Peyer's patch (tissue), 4 donors: ENCODE measurements around the gene UNC5CL. TPM values are rescaled to one million over a fixed set of nuclear protein-coding genes. Genes with fewer than 3 reads are reported as not detected.
A peak's percentile ranks its signal among the peaks of the same experiment; 100 is the strongest.

ENCODE experiments used
- DNase-seq, 3 donors: peaks; one replicate each; pipeline ENCODE4 v3.0.0-alpha.2; 2017 to 2019
- H3K27ac ChIP-seq, 4 donors: fragments of 200-600 bp; sonication (generic); one replicate each; pipeline ENCODE4 v1.5.1; 2016 to 2019
- H3K27me3 ChIP-seq, 2 donors: fragments of 200-600 bp; sonication (generic); one replicate each; pipeline ENCODE4 v1.5.1; 2019
- H3K36me3 ChIP-seq, 3 donors: fragments of 200-600 bp; sonication (generic); one replicate each; pipeline ENCODE4 v1.5.1; 2016 to 2019
- H3K4me1 ChIP-seq, 4 donors: fragments of 200-600 bp; sonication (generic); one replicate each; pipeline ENCODE4 v1.5.1; 2016 to 2019
- H3K4me3 ChIP-seq, 4 donors: fragments of 200-600 bp; sonication (generic); 1 replicate in 3 of 4; 2 replicates in 1 of 4; pipeline ENCODE4 v1.5.1; 2016 to 2019; ENCODE audit warnings: mild to moderate bottlenecking in 1 of 4
- H3K9me3 ChIP-seq, 4 donors: fragments of 200-600 bp; sonication (generic); one replicate each; pipeline ENCODE4 v1.5.1; 2016 to 2019; ENCODE audit warnings: mild to moderate bottlenecking in 1 of 4
- CTCF ChIP-seq, 6 experiments: fragments of 450-650 bp in 4 of 6; fragments of 200-600 bp in 2 of 6; sonication (generic) in 1 of 6; IDR thresholded peaks; one replicate each; pipeline ENCODE4 v1.5.1; 2017 to 2019; ENCODE audit warnings: antibody characterized with exemption in 6 of 6, mild to moderate bottlenecking in 3 of 6, moderate library complexity in 1 of 6
- POLR2A ChIP-seq, 2 donors: fragments of 450-650 bp; IDR thresholded peaks; one replicate each; pipeline ENCODE4 v1.5.1; 2017; ENCODE audit warnings: antibody characterized with exemption in 2 of 2, mild to moderate bottlenecking in 2 of 2, moderate library complexity in 2 of 2
- total RNA-seq, 4 donors: library from RNA; depleted of rRNA; stranded (reverse); fragments of >200 nt; gene quantifications; one replicate each; pipeline ENCODE4 v1.1.0, GENCODE V29; 2016

UNC5CL gene
- total RNA-seq, result 10 to 100 TPM in 3 of 4 donors, 1 to 10 TPM in 1; 8.3 to 34.6 (median 28.4) TPM

GRCh38 chr6:41039060-41039998 lies at the start of gene UNC5CL:
Gene UNC5CL (minus strand): TSS chr6:41039221. CDS start chr6:41035074, 4,147 bp downstream.
- no peaks in the 10 kb centered on the region for H3K9me3 ChIP-seq
- peaks cover 0 to 5% (median 0%) of the 10 kb centered on the region in 3 donors for H3K36me3 ChIP-seq
- DNase-seq, result peak; percentile 27 to 87 (median 83)
- peak within 1 kb of the TSS in 3 of 4 donors; percentile 0 to 53 (median 46) for H3K4me3 ChIP-seq
- H3K27me3 ChIP-seq, result no peaks in the 10 kb centered on the region
- H3K4me1 ChIP-seq, result peaks cover 0 to 30% (median 2%) of the 10 kb centered on the region in 4 donors
- TF ChIP-seq CTCF (IDR thresholded peaks at IDR 0.05), result peak in 5 of 6 experiments; percentile 23 to 94 (median 85)
- TF ChIP-seq POLR2A (IDR thresholded peaks at IDR 0.05), result peak; percentile 37 to 71
- peak within 1 kb of the TSS in 3 of 4 donors; percentile 69 to 88 (median 79) for H3K27ac ChIP-seq

- Histone ChIP-seq H3K9me3 (no peaks in the 10 kb centered on the region), H3K4me3 (no peak overlapping the region), H3K27ac (no peak overlapping the region), H3K36me3 (peaks cover 0 to 91% (median 0%) of the 10 kb centered on the region in 3 donors), H3K4me1 (no peaks in the 10 kb centered on the region), H3K27me3 (no peaks in the 10 kb centered on the region)
- TF ChIP-seq POLR2A (IDR thresholded peaks at IDR 0.05) (no peak), CTCF (IDR thresholded peaks at IDR 0.05) (no peak)
- DNase-seq, result no peak
These were observed 49.4 kb upstream of the UNC5CL start for GRCh38 chr6:41088451-41088850.

- no peaks in the 10 kb centered on the region for H3K27me3 ChIP-seq
- no peaks in the 10 kb centered on the region for H3K9me3 ChIP-seq
- no peak overlapping the region for H3K4me3 ChIP-seq
- DNase-seq, result no peak
- no peak overlapping the region for H3K27ac ChIP-seq
- no peak for TF ChIP-seq CTCF (IDR thresholded peaks at IDR 0.05)
- no peak for TF ChIP-seq POLR2A (IDR thresholded peaks at IDR 0.05)
- no peaks in the 10 kb centered on the region for H3K4me1 ChIP-seq
- peaks cover 0 to 73% (median 0%) of the 10 kb centered on the region in 3 donors for H3K36me3 ChIP-seq
These were observed 46.2 kb upstream of the UNC5CL start for GRCh38 chr6:41085182-41085581.

GRCh38 chr6:41083072-41083471 lies 44.1 kb upstream of the UNC5CL start:
- DNase-seq, result no peak
- Histone ChIP-seq H3K4me1 (peaks cover 0 to 2% (median 0%) of the 10 kb centered on the region in 4 donors), H3K36me3 (peaks cover 0 to 70% (median 0%) of the 10 kb centered on the region in 3 donors), H3K9me3 (no peaks in the 10 kb centered on the region), H3K27me3 (no peaks in the 10 kb centered on the region), H3K27ac (no peak overlapping the region), H3K4me3 (no peak overlapping the region)
- no peak for TF ChIP-seq CTCF (IDR thresholded peaks at IDR 0.05)
- TF ChIP-seq POLR2A (IDR thresholded peaks at IDR 0.05), result no peak

- H3K27me3 ChIP-seq, result no peaks in the 10 kb centered on the region
- peaks cover 0 to 23% (median 2%) of the 10 kb centered on the region in 4 donors for H3K4me1 ChIP-seq
- no peaks in the 10 kb centered on the region for H3K9me3 ChIP-seq
- peaks cover 0 to 48% (median 0%) of the 10 kb centered on the region in 3 donors for H3K36me3 ChIP-seq
- peak in 1 of 3 donors; percentile 19 for DNase-seq
- no peak overlapping the region for H3K4me3 ChIP-seq
- no peak overlapping the region for H3K27ac ChIP-seq
- TF ChIP-seq POLR2A (IDR thresholded peaks at IDR 0.05), result no peak
- TF ChIP-seq CTCF (IDR thresholded peaks at IDR 0.05), result no peak
These were observed 41.6 kb upstream of the UNC5CL start for GRCh38 chr6:41080621-41081020.
